Skin of body (tissue), 2 donors: ENCODE results near the gene RNF169. TPM values are rescaled to one million over a fixed set of nuclear protein-coding genes. Genes with fewer than 3 reads are reported as not detected.
"Not testable (repeated sequence)": the region's sequence is repeated elsewhere in the genome, so short reads cannot be mapped to it uniquely, and the experiment has no call there.

ENCODE experiments used
- DNase-seq: peaks from one replicate; lab custom pipeline; 2025; lab: John Stamatoyannopoulos, UW
- total RNA-seq: library from RNA; depleted of rRNA; stranded (reverse); fragments of >200 nt; gene quantifications from one replicate; pipeline ENCODE4 v1.2.3, GENCODE V29; 2014

The RNF169 gene
- total RNA-seq, 1 donor from 2014 or later = 21.8 TPM

- peak; percentile 13 for DNase-seq
Observed at GRCh38 chr11:74820763-74821162, 72.1 kb downstream of the RNF169 start.

GRCh38 chr11:74822170-74822569 lies 73.5 kb downstream of the RNF169 start:
- peak; percentile 47 for DNase-seq

GRCh38 chr11:74824285-74824982 lies 75.8 kb downstream of the RNF169 start:
- no peak for DNase-seq

- DNase-seq = not testable (repeated sequence)
Observed at GRCh38 chr11:74825596-74825995, 76.9 kb downstream of the RNF169 start.

GRCh38 chr11:74826901-74827300 lies 78.3 kb downstream of the RNF169 start:
- DNase-seq = no peak

GRCh38 chr11:74837191-74837590 lies 88.5 kb downstream of the RNF169 start:
- no peak for DNase-seq

- no peak for DNase-seq
Observed at GRCh38 chr11:74838188-74838587, 89.5 kb downstream of the RNF169 start.

GRCh38 chr11:74839446-74839845 lies 90.8 kb downstream of the RNF169 start:
- DNase-seq = no peak

GRCh38 chr11:74839971-74840370 lies 91.3 kb downstream of the RNF169 start:
- no peak for DNase-seq

- no peak for DNase-seq
Observed at GRCh38 chr11:74840486-74840885, 91.8 kb downstream of the RNF169 start.

GRCh38 chr11:74842967-74843366 lies 94.3 kb downstream of the RNF169 start:
- no peak for DNase-seq

GRCh38 chr11:74844072-74844471 lies 95.4 kb downstream of the RNF169 start:
- DNase-seq = no peak

GRCh38 chr11:74844865-74845264 lies 96.2 kb downstream of the RNF169 start:
- no peak for DNase-seq

- no peak for DNase-seq
Observed at GRCh38 chr11:74845978-74846517, 97.4 kb downstream of the RNF169 start.

GRCh38 chr11:74846770-74847169 lies 98.1 kb downstream of the RNF169 start:
- DNase-seq = no peak

- DNase-seq = no peak
Observed at GRCh38 chr11:74847395-74847794, 98.7 kb downstream of the RNF169 start.

- no peak for DNase-seq
Observed at GRCh38 chr11:74847895-74848294, 99.2 kb downstream of the RNF169 start.

GRCh38 chr11:74849525-74850391 lies 101.1 kb downstream of the RNF169 start:
- DNase-seq = no peak

GRCh38 chr11:74853223-74853622 lies 104.6 kb downstream of the RNF169 start:
- no peak for DNase-seq

- DNase-seq = no peak
Observed at GRCh38 chr11:74860743-74861142, 112.1 kb downstream of the RNF169 start.

GRCh38 chr11:74863410-74863809 lies 114.8 kb downstream of the RNF169 start:
- DNase-seq = no peak

- DNase-seq = no peak
Observed at GRCh38 chr11:74866557-74866956, 117.9 kb downstream of the RNF169 start.
